CD4-positive, alpha-beta memory T cell (primary cell): Measurements from ENCODE around the gene PPARG. TPM values are rescaled to one million over a fixed set of nuclear protein-coding genes. Genes with fewer than 3 reads are reported as not detected.

Source experiments
- CTCF ChIA-PET: fragments of 350-600 bp; sonication (Branson Sonifier 250); formaldehyde crosslinking; loops from one replicate; lab custom pipeline; 2021; ENCODE audit warnings: inconsistent platforms; ENCODE audit not compliant: partially characterized antibody; lab: Charles Lee
- POLR2A ChIA-PET: fragments of 350-600 bp; sonication (Branson Sonifier 250); formaldehyde crosslinking; loops from one replicate; lab custom pipeline; 2021; ENCODE audit not compliant: partially characterized antibody; lab: Charles Lee
- DNase-seq, 5 donors: peaks; one replicate each; pipeline versions ENCODE4 v3.0.0 to v3.0.0-alpha.2; 2020 to 2022; ENCODE audit warnings: mixed read lengths in 1 of 5
- H3K27ac ChIP-seq: one replicate; pipeline ENCODE4 v1.7.0; 2013; ENCODE audit warnings: low read depth, low read length
- H3K27me3 ChIP-seq: 2 replicates; pipeline ENCODE4 v1.7.0; 2013; ENCODE audit warnings: mild to moderate bottlenecking, low read length, moderate library complexity; ENCODE audit not compliant: insufficient read depth
- H3K36me3 ChIP-seq: 2 replicates; pipeline ENCODE4 v1.7.0; 2013; ENCODE audit warnings: mild to moderate bottlenecking, low read length, moderate library complexity; ENCODE audit not compliant: insufficient read depth
- H3K4me1 ChIP-seq: 2 replicates; pipeline ENCODE4 v1.7.0; 2013; ENCODE audit warnings: mild to moderate bottlenecking, low read length, moderate library complexity; ENCODE audit not compliant: insufficient read depth
- H3K4me3 ChIP-seq, 2 donors: one replicate each; pipeline ENCODE4 v1.7.0; 2013; ENCODE audit warnings: low read length in 2 of 2, mild to moderate bottlenecking in 1 of 2
- H3K9me3 ChIP-seq, 2 donors: one replicate each; pipeline ENCODE4 v1.7.0; 2013; ENCODE audit warnings: low read length in 2 of 2, control low read depth in 1 of 2; ENCODE audit not compliant: control insufficient read depth in 1 of 2
- H3K27ac Mint-ChIP-seq, 7 donors: one replicate each; pipeline ENCODE4 v1.8.0; 2020 to 2021; ENCODE audit warnings: mixed read lengths in 7 of 7, mild to moderate bottlenecking in 6 of 7, inconsistent platforms in 3 of 7, moderate library complexity in 3 of 7
- H3K27me3 Mint-ChIP-seq, 2 donors: one replicate each; pipeline ENCODE4 v1.8.0; 2020 to 2021; ENCODE audit warnings: mixed read lengths in 2 of 2
- H3K36me3 Mint-ChIP-seq, 2 donors: one replicate each; pipeline ENCODE4 v1.8.0; 2020 to 2021; ENCODE audit warnings: mixed read lengths in 2 of 2, inconsistent platforms in 1 of 2, mild to moderate bottlenecking in 1 of 2
- H3K4me1 Mint-ChIP-seq, 4 donors: one replicate each; pipeline ENCODE4 v1.8.0; 2020 to 2021; ENCODE audit warnings: mixed read lengths in 4 of 4, mild to moderate bottlenecking in 1 of 4
- H3K4me3 Mint-ChIP-seq, 8 donors: one replicate each; pipeline ENCODE4 v1.8.0; 2020 to 2021; ENCODE audit warnings: mixed read lengths in 8 of 8, mild to moderate bottlenecking in 7 of 8, moderate library complexity in 6 of 8, inconsistent platforms in 3 of 8
- H3K9me3 Mint-ChIP-seq, 8 donors: one replicate each; pipeline ENCODE4 v1.8.0; 2020 to 2021; ENCODE audit warnings: mixed read lengths in 8 of 8, mild to moderate bottlenecking in 5 of 8, inconsistent platforms in 3 of 8, moderate library complexity in 1 of 8
- intact Hi-C: fragments of 100-400 bp; cut with micrococcal nuclease; formaldehyde crosslinking; loops from one replicate; pipeline ENCODE4 v1.15.1; 2023
- polyA plus RNA-seq, 2 donors: library from polyadenylated mRNA; unstranded; fragments of 300-500 nt; fragmentation: Illumina TruSeq; gene quantifications; one replicate each; pipeline ENCODE4 v1.2.3, GENCODE V29; 2021
- total RNA-seq, 2 experiments: library from RNA; stranded (reverse); gene quantifications; one replicate each; pipeline ENCODE4 v1.2.3, GENCODE V29; 2021

Gene PPARG
- total RNA-seq (under 1 TPM; 0.83 to 0.99 TPM), polyA plus RNA-seq (under 1 TPM in 1 of 2 donors, not detected in 1; 0.29 TPM)

- Histone ChIP-seq H3K4me3 (no peak within 1 kb of the TSS), H3K27me3 (no peaks in the 10 kb centered on the region), H3K4me1 (no peaks in the 10 kb centered on the region), H3K9me3 (no peaks in the 10 kb centered on the region), H3K36me3 (no peaks in the 10 kb centered on the region), H3K27ac (no peak within 1 kb of the TSS)
- Mint-ChIP-seq H3K9me3 (peaks cover 0 to 11% (median 7%) of the 10 kb centered on the region in 8 donors), H3K4me3 (peak within 1 kb of the TSS; percentile 46 to 82 (median 60)), H3K27me3 (peaks cover 24 to 27% of the 10 kb centered on the region in 2 donors), H3K27ac (peak within 1 kb of the TSS in 1 of 7 donors; percentile 66), H3K36me3 (no peaks in the 10 kb centered on the region), H3K4me1 (peaks cover 0 to 16% (median 7%) of the 10 kb centered on the region in 4 donors)
- intact Hi-C loops = no loop called here
- CTCF ChIA-PET = no interaction called here
- peak in 1 of 5 donors; percentile 3 for DNase-seq
- POLR2A ChIA-PET = no interaction called here
These were observed at the start of gene PPARG for GRCh38 chr3:12288182-12289129. Gene PPARG (plus strand): TSS chr3:12289070. CDS start chr3:12379712, 90,642 bp downstream.

GRCh38 chr3:12239301-12239700 lies 49.6 kb upstream of the PPARG start:
- H3K27me3 ChIP-seq = no peaks in the 10 kb centered on the region
- no peak overlapping the region for H3K27ac Mint-ChIP-seq
- intact Hi-C loops = no loop called here
- no peaks in the 10 kb centered on the region for H3K36me3 Mint-ChIP-seq
- H3K27me3 Mint-ChIP-seq = peaks cover 7 to 11% of the 10 kb centered on the region in 2 donors
- H3K27ac ChIP-seq = no peak overlapping the region
- H3K9me3 Mint-ChIP-seq = no peaks in the 10 kb centered on the region
- H3K36me3 ChIP-seq = no peaks in the 10 kb centered on the region
- H3K4me1 ChIP-seq = no peaks in the 10 kb centered on the region
- H3K4me3 Mint-ChIP-seq = no peak overlapping the region
- H3K9me3 ChIP-seq = no peaks in the 10 kb centered on the region
- ChIA-PET CTCF (no interaction called here), POLR2A (no interaction called here)
- H3K4me3 ChIP-seq = no peak overlapping the region
- DNase-seq = no peak
- H3K4me1 Mint-ChIP-seq = no peaks in the 10 kb centered on the region

GRCh38 chr3:12242772-12243171 lies 46.1 kb upstream of the PPARG start:
- peaks cover 0 to 2% (median 0%) of the 10 kb centered on the region in 4 donors for H3K4me1 Mint-ChIP-seq
- H3K9me3 Mint-ChIP-seq = peaks cover 0 to 2% (median 0%) of the 10 kb centered on the region in 8 donors
- Histone ChIP-seq H3K9me3 (no peaks in the 10 kb centered on the region), H3K4me1 (no peaks in the 10 kb centered on the region), H3K27me3 (no peaks in the 10 kb centered on the region), H3K4me3 (no peak overlapping the region), H3K36me3 (no peaks in the 10 kb centered on the region), H3K27ac (no peak overlapping the region)
- no peak for DNase-seq
- peaks cover 5 to 10% of the 10 kb centered on the region in 2 donors for H3K27me3 Mint-ChIP-seq
- no peak overlapping the region for H3K27ac Mint-ChIP-seq
- ChIA-PET CTCF (no interaction called here), POLR2A (no interaction called here)
- H3K36me3 Mint-ChIP-seq = no peaks in the 10 kb centered on the region
- intact Hi-C loops = no loop called here
- H3K4me3 Mint-ChIP-seq = no peak overlapping the region

GRCh38 chr3:12246497-12247163 lies 42.2 kb upstream of the PPARG start:
- ChIA-PET POLR2A (no interaction called here), CTCF (no interaction called here)
- no peak for DNase-seq
- Histone ChIP-seq H3K9me3 (no peaks in the 10 kb centered on the region), H3K4me1 (no peaks in the 10 kb centered on the region), H3K36me3 (no peaks in the 10 kb centered on the region), H3K27me3 (no peaks in the 10 kb centered on the region), H3K4me3 (no peak overlapping the region), H3K27ac (no peak overlapping the region)
- Mint-ChIP-seq H3K27ac (no peak overlapping the region), H3K4me3 (no peak overlapping the region), H3K27me3 (peaks cover 12 to 15% of the 10 kb centered on the region in 2 donors), H3K4me1 (peaks cover 0 to 2% (median 0%) of the 10 kb centered on the region in 4 donors), H3K9me3 (peaks cover 0 to 16% (median 12%) of the 10 kb centered on the region in 8 donors), H3K36me3 (peaks cover 0 to 3% of the 10 kb centered on the region in 2 donors)
- intact Hi-C loops = no loop called here

- H3K36me3 ChIP-seq = no peaks in the 10 kb centered on the region
- intact Hi-C loops = no loop called here
- no peaks in the 10 kb centered on the region for H3K4me1 ChIP-seq
- no peak overlapping the region for H3K4me3 ChIP-seq
- Mint-ChIP-seq H3K36me3 (peaks cover 0 to 3% of the 10 kb centered on the region in 2 donors), H3K27ac (no peak overlapping the region), H3K9me3 (peaks cover 0 to 16% (median 12%) of the 10 kb centered on the region in 8 donors), H3K4me1 (peaks cover 0 to 2% (median 0%) of the 10 kb centered on the region in 4 donors), H3K27me3 (peaks cover 12 to 15% of the 10 kb centered on the region in 2 donors), H3K4me3 (no peak overlapping the region)
- H3K27ac ChIP-seq = no peak overlapping the region
- H3K9me3 ChIP-seq = no peaks in the 10 kb centered on the region
- ChIA-PET POLR2A (no interaction called here), CTCF (no interaction called here)
- no peaks in the 10 kb centered on the region for H3K27me3 ChIP-seq
- DNase-seq = no peak
These were observed 41.5 kb upstream of the PPARG start for GRCh38 chr3:12247411-12247810.

GRCh38 chr3:12249519-12249918 lies 39.4 kb upstream of the PPARG start:
- no peaks in the 10 kb centered on the region for H3K27me3 ChIP-seq
- peaks cover 3 to 16% (median 12%) of the 10 kb centered on the region in 8 donors for H3K9me3 Mint-ChIP-seq
- H3K4me3 Mint-ChIP-seq = no peak overlapping the region
- no peaks in the 10 kb centered on the region for H3K36me3 ChIP-seq
- no peak overlapping the region for H3K27ac ChIP-seq
- ChIA-PET CTCF (no interaction called here), POLR2A (no interaction called here)
- H3K27ac Mint-ChIP-seq = no peak overlapping the region
- no peak for DNase-seq
- H3K36me3 Mint-ChIP-seq = peaks cover 0 to 3% of the 10 kb centered on the region in 2 donors
- peaks cover 0 to 2% (median 0%) of the 10 kb centered on the region in 4 donors for H3K4me1 Mint-ChIP-seq
- no peak overlapping the region for H3K4me3 ChIP-seq
- no peaks in the 10 kb centered on the region for H3K9me3 ChIP-seq
- H3K27me3 Mint-ChIP-seq = peaks cover 12 to 15% of the 10 kb centered on the region in 2 donors
- H3K4me1 ChIP-seq = no peaks in the 10 kb centered on the region
- intact Hi-C loops = no loop called here

- H3K27me3 Mint-ChIP-seq = peaks cover 9 to 10% of the 10 kb centered on the region in 2 donors
- peaks cover 0 to 3% of the 10 kb centered on the region in 2 donors for H3K36me3 Mint-ChIP-seq
- Histone ChIP-seq H3K9me3 (no peaks in the 10 kb centered on the region), H3K27me3 (no peaks in the 10 kb centered on the region), H3K36me3 (no peaks in the 10 kb centered on the region), H3K4me1 (no peaks in the 10 kb centered on the region), H3K4me3 (no peak overlapping the region), H3K27ac (no peak overlapping the region)
- H3K4me1 Mint-ChIP-seq = no peaks in the 10 kb centered on the region
- CTCF ChIA-PET = no interaction called here
- no peak overlapping the region for H3K4me3 Mint-ChIP-seq
- intact Hi-C loops = no loop called here
- H3K9me3 Mint-ChIP-seq = peaks cover 3 to 16% (median 12%) of the 10 kb centered on the region in 8 donors
- no peak for DNase-seq
- H3K27ac Mint-ChIP-seq = no peak overlapping the region
- POLR2A ChIA-PET = no interaction called here
These were observed 36.0 kb upstream of the PPARG start for GRCh38 chr3:12252889-12253288.
